ENCODE data around the gene GRWD1. TPM values are rescaled to one million over a fixed set of nuclear protein-coding genes. Genes with fewer than 3 reads are reported as not detected.

Gene GRWD1
- polyA plus RNA-seq, 2 of the 4 experiments (the other 2 are of a cell fraction), result 48.1 to 87.0 TPM

DNA sequence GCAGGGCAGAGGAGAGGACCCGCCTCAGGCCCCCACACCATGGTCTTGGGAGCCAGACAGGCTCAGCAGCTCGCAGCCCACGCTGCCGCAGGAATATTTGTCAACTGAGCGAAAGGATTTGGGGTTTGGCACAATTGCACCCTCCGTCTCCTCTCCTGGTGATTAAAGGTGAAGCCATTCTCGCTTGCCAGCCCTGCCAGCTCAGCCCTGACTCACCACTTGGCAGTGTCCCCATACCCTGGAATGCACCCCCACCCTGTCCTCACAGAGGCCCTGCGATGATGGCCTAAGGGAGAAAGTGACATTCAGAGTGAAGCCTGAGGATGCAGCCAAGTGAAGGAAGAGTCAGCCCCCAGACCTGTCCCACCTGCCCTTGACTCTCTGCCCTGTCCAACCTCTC, 42.2 kb downstream of the GRWD1 start:
- TF ChIP-seq, protein P1, sequence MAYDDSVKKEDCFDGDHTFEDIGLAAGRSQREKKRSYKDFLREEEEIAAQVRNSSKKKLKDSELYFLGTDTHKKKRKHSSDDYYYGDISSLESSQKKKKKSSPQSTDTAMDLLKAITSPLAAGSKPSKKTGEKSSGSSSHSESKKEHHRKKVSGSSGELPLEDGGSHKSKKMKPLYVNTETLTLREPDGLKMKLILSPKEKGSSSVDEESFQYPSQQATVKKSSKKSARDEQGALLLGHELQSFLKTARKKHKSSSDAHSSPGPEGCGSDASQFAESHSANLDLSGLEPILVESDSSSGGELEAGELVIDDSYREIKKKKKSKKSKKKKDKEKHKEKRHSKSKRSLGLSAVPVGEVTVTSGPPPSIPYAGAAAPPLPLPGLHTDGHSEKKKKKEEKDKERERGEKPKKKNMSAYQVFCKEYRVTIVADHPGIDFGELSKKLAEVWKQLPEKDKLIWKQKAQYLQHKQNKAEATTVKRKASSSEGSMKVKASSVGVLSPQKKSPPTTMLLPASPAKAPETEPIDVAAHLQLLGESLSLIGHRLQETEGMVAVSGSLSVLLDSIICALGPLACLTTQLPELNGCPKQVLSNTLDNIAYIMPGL (CRISPR knock-in tag; IDR thresholded peaks at IDR 0.05; ENCODE audit: borderline replicate concordance), result no peak
- TF ChIP-seq ZC3H11A (IDR thresholded peaks at IDR 0.05), result no peak
- TF ChIP-seq KDM1A (IDR thresholded peaks at IDR 0.05; ENCODE audit: low read depth), result no peak
- peak; percentile 80; the same call in 1 of the 2 replicates for TF ChIP-seq POLR2AphosphoS2 (conservative IDR thresholded peaks at IDR 0.05; ENCODE audit: low read length)
- TF ChIP-seq, protein P2, sequence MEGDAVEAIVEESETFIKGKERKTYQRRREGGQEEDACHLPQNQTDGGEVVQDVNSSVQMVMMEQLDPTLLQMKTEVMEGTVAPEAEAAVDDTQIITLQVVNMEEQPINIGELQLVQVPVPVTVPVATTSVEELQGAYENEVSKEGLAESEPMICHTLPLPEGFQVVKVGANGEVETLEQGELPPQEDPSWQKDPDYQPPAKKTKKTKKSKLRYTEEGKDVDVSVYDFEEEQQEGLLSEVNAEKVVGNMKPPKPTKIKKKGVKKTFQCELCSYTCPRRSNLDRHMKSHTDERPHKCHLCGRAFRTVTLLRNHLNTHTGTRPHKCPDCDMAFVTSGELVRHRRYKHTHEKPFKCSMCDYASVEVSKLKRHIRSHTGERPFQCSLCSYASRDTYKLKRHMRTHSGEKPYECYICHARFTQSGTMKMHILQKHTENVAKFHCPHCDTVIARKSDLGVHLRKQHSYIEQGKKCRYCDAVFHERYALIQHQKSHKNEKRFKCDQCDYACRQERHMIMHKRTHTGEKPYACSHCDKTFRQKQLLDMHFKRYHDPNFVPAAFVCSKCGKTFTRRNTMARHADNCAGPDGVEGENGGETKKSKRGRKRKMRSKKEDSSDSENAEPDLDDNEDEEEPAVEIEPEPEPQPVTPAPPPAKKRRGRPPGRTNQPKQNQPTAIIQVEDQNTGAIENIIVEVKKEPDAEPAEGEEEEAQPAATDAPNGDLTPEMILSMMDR (IDR thresholded peaks at IDR 0.05), result no peak
- TF ChIP-seq SMC3 (IDR thresholded peaks at IDR 0.05), result peak; percentile 43; the same call in 1 of the 3 replicates
- TF ChIP-seq RARB (CRISPR knock-in tag; IDR thresholded peaks at IDR 0.05), result no peak
- no peak for TF ChIP-seq FOXS1 (CRISPR knock-in tag; IDR thresholded peaks at IDR 0.05)
- TF ChIP-seq, protein P3, sequence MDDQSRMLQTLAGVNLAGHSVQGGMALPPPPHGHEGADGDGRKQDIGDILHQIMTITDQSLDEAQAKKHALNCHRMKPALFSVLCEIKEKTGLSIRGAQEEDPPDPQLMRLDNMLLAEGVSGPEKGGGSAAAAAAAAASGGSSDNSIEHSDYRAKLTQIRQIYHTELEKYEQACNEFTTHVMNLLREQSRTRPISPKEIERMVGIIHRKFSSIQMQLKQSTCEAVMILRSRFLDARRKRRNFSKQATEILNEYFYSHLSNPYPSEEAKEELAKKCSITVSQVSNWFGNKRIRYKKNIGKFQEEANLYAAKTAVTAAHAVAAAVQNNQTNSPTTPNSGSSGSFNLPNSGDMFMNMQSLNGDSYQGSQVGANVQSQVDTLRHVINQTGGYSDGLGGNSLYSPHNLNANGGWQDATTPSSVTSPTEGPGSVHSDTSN (IDR thresholded peaks at IDR 0.05), result peak; percentile 59; the same call in 1 of the 2 replicates
- TF ChIP-seq, protein P4, sequence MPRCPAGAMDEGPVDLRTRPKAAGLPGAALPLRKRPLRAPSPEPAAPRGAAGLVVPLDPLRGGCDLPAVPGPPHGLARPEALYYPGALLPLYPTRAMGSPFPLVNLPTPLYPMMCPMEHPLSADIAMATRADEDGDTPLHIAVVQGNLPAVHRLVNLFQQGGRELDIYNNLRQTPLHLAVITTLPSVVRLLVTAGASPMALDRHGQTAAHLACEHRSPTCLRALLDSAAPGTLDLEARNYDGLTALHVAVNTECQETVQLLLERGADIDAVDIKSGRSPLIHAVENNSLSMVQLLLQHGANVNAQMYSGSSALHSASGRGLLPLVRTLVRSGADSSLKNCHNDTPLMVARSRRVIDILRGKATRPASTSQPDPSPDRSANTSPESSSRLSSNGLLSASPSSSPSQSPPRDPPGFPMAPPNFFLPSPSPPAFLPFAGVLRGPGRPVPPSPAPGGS (IDR thresholded peaks at IDR 0.05), result 0 out of 3 replicates have a peak, but pooled peaks have one; percentile 35
- peak; percentile 50 to 71; a peak in 3 of 5 replicates for TF ChIP-seq EP300 (IDR thresholded peaks at IDR 0.05)
- peak in 1 of 2 experiments; percentile 86; a peak in 2 of 4 replicates for TF ChIP-seq CEBPB (IDR thresholded peaks at IDR 0.05)
- TF ChIP-seq GATA3 (IDR thresholded peaks at IDR 0.05; ENCODE audit: borderline replicate concordance), result peak; percentile 90
- TF ChIP-seq, protein P5, sequence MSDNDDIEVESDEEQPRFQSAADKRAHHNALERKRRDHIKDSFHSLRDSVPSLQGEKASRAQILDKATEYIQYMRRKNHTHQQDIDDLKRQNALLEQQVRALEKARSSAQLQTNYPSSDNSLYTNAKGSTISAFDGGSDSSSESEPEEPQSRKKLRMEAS (IDR thresholded peaks at IDR 0.05), result peak; percentile 90
- peak; percentile 89 for TF ChIP-seq JUNB (IDR thresholded peaks at IDR 0.05)
- no peak for TF ChIP-seq TP53 (CRISPR knock-in tag; IDR thresholded peaks at IDR 0.05)
- no peak for TF ChIP-seq NR3C1 (IDR thresholded peaks at IDR 0.05)
- TF ChIP-seq CHD2 (IDR thresholded peaks at IDR 0.05; ENCODE audit: low read length, partially characterized antibody), result no peak
- TF ChIP-seq MYC (IDR thresholded peaks at IDR 0.05; ENCODE audit: borderline replicate concordance, low read length), result no peak
- no peak for TF ChIP-seq ZSCAN20 (CRISPR knock-in tag; IDR thresholded peaks at IDR 0.05)
- no peak for TF ChIP-seq POLR2A (IDR thresholded peaks at IDR 0.05; ENCODE audit: low read length)
- TF ChIP-seq JUN (IDR thresholded peaks at IDR 0.05), result peak; percentile 72 to 92; a peak in 4 of 5 replicates
- no peak for TF ChIP-seq ZNF302 (CRISPR knock-in tag; IDR thresholded peaks at IDR 0.05)
- TF ChIP-seq EHF (CRISPR knock-in tag; IDR thresholded peaks at IDR 0.05), result no peak
- TF ChIP-seq HOXA7 (CRISPR knock-in tag; IDR thresholded peaks at IDR 0.05), result no peak
- no peak for TF ChIP-seq CBX8 (IDR thresholded peaks at IDR 0.05)
- no peak for TF ChIP-seq RNF2 (IDR thresholded peaks at IDR 0.05; ENCODE audit: borderline replicate concordance, low read depth)
- TF ChIP-seq MAFK (IDR thresholded peaks at IDR 0.05; ENCODE audit: partially characterized antibody), result peak; percentile 47
- no peak for TF ChIP-seq FOSB (CRISPR knock-in tag; IDR thresholded peaks at IDR 0.05)
- no peak for TF ChIP-seq TFCP2L1 (CRISPR knock-in tag; IDR thresholded peaks at IDR 0.05)
- 0 out of 2 replicates have a peak, but pooled peaks have one; percentile 42 for TF ChIP-seq MAZ (IDR thresholded peaks at IDR 0.05; ENCODE audit: borderline replicate concordance, low read depth, low read length)
- peak; percentile 13 to 39; a peak in 2 of 5 replicates for TF ChIP-seq RAD21 (conservative IDR thresholded peaks at IDR 0.05 in 1 of 2, IDR thresholded peaks at IDR 0.05 in 1 of 2)
- TF ChIP-seq FOSL2 (IDR thresholded peaks at IDR 0.05), result peak; percentile 93
- TF ChIP-seq FOSL2 (CRISPR knock-in tag; IDR thresholded peaks at IDR 0.05), result peak; percentile 97
- peak; percentile 98 for FAIRE-seq
- Histone ChIP-seq H3K9me3 (no peaks in the 10 kb centered on the region), H3K27ac (peak overlapping the region; percentile 91 to 94), H3K4me2 (peak overlapping the region; percentile 86), H3K4me1 (peaks cover 72% of the 10 kb centered on the region), H3K4me3 (peak overlapping the region; percentile 23; the same call in 1 of the 3 replicates)
- ChIA-PET POLR2A (interaction anchor here (0.6 to 2.5 kb wide), 14 partner anchors 9 to 167 kb away, joined by 3 to 12 read pairs (median 3); partner anchors contain the start of genes RPL18 and SPHK2), CTCF (interaction anchor here (0.6 to 9.5 kb wide), 20 partner anchors 8 to 155 kb away, joined by 3 to 268 read pairs (median 12); partner anchors contain the start of genes GRIN2D, GRWD1, KDELR1 and SPACA4)
- WGBS (ENCODE audit: missing lambda C conversion rate), result 6% methylated on average over 4 of the region's 8 CpGs
- ATAC-seq, result peak; percentile 47 to 59
- peak; percentile 88 to 98 for DNase-seq (ENCODE audit: low read depth in 1 of 2, low spot score in 1 of 2)
